K562 (cell line): ENCODE results near the gene HLCS. TPM values are rescaled to one million over a fixed set of nuclear protein-coding genes. Genes with fewer than 3 reads are reported as not detected.

Source experiments
- AFF1 ChIP-seq, 2 experiments: fragments of 450-650 bp; IDR thresholded peaks; 2 replicates each; pipeline ENCODE4 v1.6.1; 2018; ENCODE audit warnings: mild to moderate bottlenecking in 2 of 2, low read depth in 1 of 2; ENCODE audit not compliant: partially characterized antibody in 2 of 2
- C11orf30 ChIP-seq: fragments of 450-650 bp; IDR thresholded peaks from 2 replicates; pipeline ENCODE4 v1.6.1; 2016; ENCODE audit warnings: low read depth, mild to moderate bottlenecking
- ELF1 ChIP-seq: fragments of 200-800 bp; sonication (Bioruptor generic); IDR thresholded peaks from 2 replicates; pipeline ENCODE4 v1.6.1; 2016; ENCODE audit warnings: missing genetic modification characterization, missing compliant biosample characterization
- HLTF ChIP-seq: fragments of 450-650 bp; IDR thresholded peaks from 2 replicates; pipeline ENCODE4 v1.6.1; 2016
- HNRNPLL ChIP-seq: fragments of 200-400 bp; formaldehyde crosslinking; IDR thresholded peaks from 2 replicates; pipeline ENCODE4 v1.6.1; 2017; ENCODE audit warnings: low read length, low read depth, mild to moderate bottlenecking; ENCODE audit not compliant: poor library complexity, severe bottlenecking
- NFATC3 ChIP-seq: fragments of 450-650 bp; IDR thresholded peaks from 2 replicates; pipeline ENCODE4 v1.6.1; 2017; ENCODE audit warnings: mild to moderate bottlenecking
- NFRKB ChIP-seq: fragments of 450-650 bp; IDR thresholded peaks from 2 replicates; pipeline ENCODE4 v1.6.1; 2016; ENCODE audit warnings: low read depth
- SAP30 ChIP-seq: fragments of 200-600 bp; sonication (generic); IDR thresholded peaks from 2 replicates; pipeline ENCODE4 v1.6.1; 2012; ENCODE audit warnings: borderline replicate concordance, low read depth, mild to moderate bottlenecking, moderate library complexity, low read length, control low read depth, inconsistent platforms; ENCODE audit not compliant: insufficient read depth, poor library complexity, severe bottlenecking
- SMAD4 ChIP-seq: fragments of 250-450 bp; sonication (Bioruptor Pico); conservative IDR thresholded peaks from 2 replicates; pipeline ENCODE4 v1.8.0; 2021; ENCODE audit warnings: inconsistent platforms, mild to moderate bottlenecking, moderate library complexity
- SNRNP70 ChIP-seq: fragments of 200-400 bp; formaldehyde crosslinking; optimal IDR thresholded peaks from 2 replicates; pipeline ENCODE3; 2017; ENCODE audit warnings: low read depth, low read length
- TFAM ChIP-seq: fragments of 250-450 bp; sonication (Bioruptor Pico); conservative IDR thresholded peaks from 2 replicates; pipeline ENCODE4 v1.5.0; 2021; ENCODE audit warnings: mild to moderate bottlenecking, moderate library complexity
- UBTF ChIP-seq, 2 experiments: IDR thresholded peaks; 2 replicates each; pipeline ENCODE4 v1.6.1; 2012; ENCODE audit warnings: improper control_type of control experiment in 2 of 2, low read depth in 2 of 2, low read length in 2 of 2, borderline replicate concordance in 1 of 2
- ZBED1 ChIP-seq: IDR thresholded peaks from 2 replicates; pipeline ENCODE4 v1.6.1; 2014
- ZBTB34 ChIP-seq: fragments of 250-450 bp; sonication (Bioruptor Pico); IDR thresholded peaks from 2 replicates; pipeline ENCODE4 v1.8.0; 2021; ENCODE audit warnings: mild to moderate bottlenecking, moderate library complexity
- ZHX1 ChIP-seq: fragments of 150-350 bp; conservative IDR thresholded peaks from 2 replicates; pipeline ENCODE4 v1.6.1; 2014; ENCODE audit warnings: low read length
- ZKSCAN3 ChIP-seq: fragments of 250-450 bp; sonication (Bioruptor Pico); IDR thresholded peaks from 2 replicates; pipeline ENCODE4 v1.4.0; 2020
- ZNF699 ChIP-seq: fragments of 250-450 bp; sonication (Bioruptor Pico); IDR thresholded peaks from 2 replicates; pipeline ENCODE4 v1.8.0; 2021; ENCODE audit warnings: mild to moderate bottlenecking, moderate library complexity; ENCODE audit not compliant: insufficient replicate concordance
- polyA plus RNA-seq, 8 experiments: library from polyadenylated mRNA; depleted of rRNA in 4 of 8; stranded (reverse) in 5 of 8; unstranded in 3 of 8; fragments of >200 nt; fragmentation: Nextera tagmentation in 2 of 8; fragmentation: Illumina TruSeq in 1 of 8; extraction: Ambion mirVana in 2 of 8; extraction: Trizol in 1 of 8; gene quantifications; 2 replicates each; pipeline versions ENCODE4 v1.2.1 to v1.2.3, GENCODE V29; 2011 to 2014; ENCODE audit warnings: inconsistent platforms in 1 of 8, missing spikeins in 1 of 8
- total RNA-seq, 7 experiments: library from RNA; depleted of rRNA in 6 of 7; stranded (reverse); fragments of >200 nt in 6 of 7; fragmentation: Illumina TruSeq in 2 of 7; extraction: Trizol in 2 of 7; gene quantifications; 2 replicates each; pipeline versions ENCODE4 v1.2.1 to v1.2.3, GENCODE V29; 2011 to 2021; ENCODE audit warnings: low replicate concordance in 1 of 7

HLCS gene
- total and polyA plus RNA-seq, 9 of the 15 experiments (the other 6 are each of a cell fraction or from before 2014, with no cell fraction given) = 3.0 to 21.5 (median 17.1) TPM

GRCh38 chr21:36989699-36990507 is 23.4 kb upstream of the HLCS start (continued):
- TF ChIP-seq ZHX1 (no peak), ZBTB34 (CRISPR knock-in tag) (no peak), ZBED1 (no peak), ZKSCAN3 (CRISPR knock-in tag) (no peak), HLTF (no peak; the same call in 1 of the 2 replicates), ELF1 (tag) (no peak; the same call in 1 of the 2 replicates), HNRNPLL (peak; percentile 83), SAP30 (no peak), SMAD4 (CRISPR knock-in tag) (peak; percentile 86), TFAM (no peak), C11orf30 (peak; percentile 46; the same call in 1 of the 2 replicates), SNRNP70 (no peak), NFATC3 (no peak), ZNF699 (no peak), AFF1 (IDR thresholded peaks at IDR 0.05; ENCODE audit: low read depth in 1 of 2, partially characterized antibody in 2 of 2) (no peak), NFRKB (peak; percentile 86; the same call in 1 of the 2 replicates), UBTF (IDR thresholded peaks at IDR 0.05; ENCODE audit: borderline replicate concordance in 1 of 2, low read depth in 2 of 2, low read length in 2 of 2) (peak; percentile 48 to 59; a peak in 1 of 4 replicates)
